Fibroblast of lung (primary cell): ENCODE data around the gene PIWIL4. TPM values are rescaled to one million over a fixed set of nuclear protein-coding genes. Genes with fewer than 3 reads are reported as not detected.

Experiments
- DNase-seq, 2 donors: peaks; one replicate each; pipeline versions ENCODE4 v3.0.0 to v3.0.0-alpha.2; 2010; ENCODE audit warnings: low read depth in 2 of 2
- H2AFZ ChIP-seq: 2 replicates; pipeline ENCODE4 v1.5.1; 2012; ENCODE audit warnings: low read length, control low read depth, inconsistent platforms
- H3K27ac ChIP-seq: 2 replicates; pipeline ENCODE4 v1.5.1; 2011; ENCODE audit warnings: low read length, control low read depth; ENCODE audit not compliant: insufficient read depth
- H3K27me3 ChIP-seq: 2 replicates; pipeline ENCODE4 v1.5.1; 2011; ENCODE audit warnings: mild to moderate bottlenecking, low read length; ENCODE audit not compliant: control insufficient read depth, insufficient read depth
- H3K36me3 ChIP-seq: 2 replicates; pipeline ENCODE4 v1.5.1; 2011; ENCODE audit warnings: low read length; ENCODE audit not compliant: control insufficient read depth, insufficient read depth
- H3K4me1 ChIP-seq: 2 replicates; pipeline ENCODE4 v1.5.1; 2011; ENCODE audit warnings: low read length; ENCODE audit not compliant: control insufficient read depth, insufficient read depth; ENCODE audit errors: extremely low read depth
- H3K4me2 ChIP-seq: 2 replicates; pipeline ENCODE4 v1.5.1; 2011; ENCODE audit warnings: low read length, control low read depth; ENCODE audit not compliant: insufficient read depth; ENCODE audit errors: extremely low read depth
- H3K4me3 ChIP-seq, 4 experiments: fragments of 200-600 bp in 1 of 4; sonication (generic) in 1 of 4; replicated peaks in 1 of 4; 2 replicates each; pipeline ENCODE4 v1.5.1; 2011 to 2016; ENCODE audit warnings: low read length in 4 of 4, low read depth in 3 of 4, mild to moderate bottlenecking in 3 of 4, control low read depth in 2 of 4, inconsistent platforms in 1 of 4, mixed read lengths in 1 of 4; ENCODE audit not compliant: insufficient read depth in 1 of 4; ENCODE audit errors: control extremely low read depth in 1 of 4
- H3K79me2 ChIP-seq: 2 replicates; pipeline ENCODE4 v1.5.1; 2012; ENCODE audit warnings: mild to moderate bottlenecking, low read length, inconsistent platforms; ENCODE audit not compliant: control insufficient read depth, insufficient read depth
- H3K9ac ChIP-seq: 2 replicates; pipeline ENCODE4 v1.5.1; 2011; ENCODE audit warnings: mild to moderate bottlenecking, low read length, control low read depth; ENCODE audit not compliant: insufficient read depth
- H3K9me3 ChIP-seq: 2 replicates; pipeline ENCODE4 v1.5.1; 2012; ENCODE audit warnings: low read depth, low read length; ENCODE audit not compliant: control insufficient read depth, insufficient read depth
- H4K20me1 ChIP-seq: 2 replicates; pipeline ENCODE4 v1.5.1; 2011; ENCODE audit warnings: low read length; ENCODE audit not compliant: control insufficient read depth, insufficient read depth; ENCODE audit errors: extremely low read depth
- CTCF ChIP-seq, 2 donors: IDR thresholded peaks in 1 of 2; conservative IDR thresholded peaks in 1 of 2; 1 replicate in 1 of 2; 2 replicates in 1 of 2; pipeline ENCODE4 v1.5.1; 2011 to 2012; ENCODE audit warnings: low read length in 2 of 2, control low read depth in 1 of 2, inconsistent platforms in 1 of 2, low read depth in 1 of 2, mild to moderate bottlenecking in 1 of 2
- EZH2 ChIP-seq: IDR thresholded peaks from 2 replicates; pipeline ENCODE4 v1.5.1; 2012; ENCODE audit warnings: low read length, control low read depth, mild to moderate bottlenecking; ENCODE audit errors: missing control alignments
- polyA plus RNA-seq, 2 donors: library from polyadenylated mRNA; depleted of rRNA in 1 of 2; stranded (reverse) in 1 of 2; unstranded in 1 of 2; fragments of >200 nt; gene quantifications; 2 replicates each; pipeline ENCODE4 v1.2.1, GENCODE V29; 2011 to 2012; ENCODE audit warnings: missing spikeins in 1 of 2
- total RNA-seq: library from RNA; depleted of rRNA; stranded (reverse); fragments of >200 nt; gene quantifications from 2 replicates; pipeline ENCODE4 v1.2.1, GENCODE V29; 2014

PIWIL4 gene
- total and polyA plus RNA-seq, 2 donors (not counting 1 experiment from before 2014, with no cell fraction given): 1.2 to 3.3 TPM

GRCh38 chr11:94635072-94635471 is 67.9 kb downstream of the PIWIL4 start:
- TF ChIP-seq CTCF (conservative IDR thresholded peaks at IDR 0.05 in 1 of 2, IDR thresholded peaks at IDR 0.05 in 1 of 2; ENCODE audit: low read depth in 1 of 2, low read length in 2 of 2) (no peak), EZH2 (no peak)
- Histone ChIP-seq H3K27ac (no peak overlapping the region), H3K27me3 (no peaks in the 10 kb centered on the region), H3K79me2 (no peaks in the 10 kb centered on the region), H4K20me1 (no peaks in the 10 kb centered on the region), H3K4me3 (no peak overlapping the region), H3K9me3 (no peaks in the 10 kb centered on the region), H3K4me2 (no peak overlapping the region), H3K9ac (no peak overlapping the region), H3K36me3 (no peaks in the 10 kb centered on the region), H3K4me1 (peaks cover 3% of the 10 kb centered on the region), H2AFZ (no peak overlapping the region)
- DNase-seq: no peak

GRCh38 chr11:94636388-94636949 is 69.3 kb downstream of the PIWIL4 start:
- Histone ChIP-seq H3K27me3 (no peaks in the 10 kb centered on the region), H3K79me2 (no peaks in the 10 kb centered on the region), H2AFZ (no peak overlapping the region), H3K27ac (no peak overlapping the region), H4K20me1 (no peaks in the 10 kb centered on the region), H3K9ac (no peak overlapping the region), H3K9me3 (no peaks in the 10 kb centered on the region), H3K4me3 (no peak overlapping the region), H3K4me2 (no peak overlapping the region), H3K4me1 (peaks cover 3% of the 10 kb centered on the region), H3K36me3 (no peaks in the 10 kb centered on the region)
- TF ChIP-seq CTCF (conservative IDR thresholded peaks at IDR 0.05 in 1 of 2, IDR thresholded peaks at IDR 0.05 in 1 of 2; ENCODE audit: low read depth in 1 of 2, low read length in 2 of 2) (no peak), EZH2 (no peak)
- no peak for DNase-seq

GRCh38 chr11:94638301-94638901 is 71.2 kb downstream of the PIWIL4 start:
- Histone ChIP-seq H3K27me3 (no peaks in the 10 kb centered on the region), H3K79me2 (no peaks in the 10 kb centered on the region), H2AFZ (peak overlapping the region; percentile 80), H3K4me1 (peaks cover 3% of the 10 kb centered on the region), H4K20me1 (no peaks in the 10 kb centered on the region), H3K9ac (no peak overlapping the region), H3K36me3 (no peaks in the 10 kb centered on the region), H3K27ac (peak overlapping the region; percentile 13), H3K4me3 (no peak overlapping the region), H3K9me3 (no peaks in the 10 kb centered on the region), H3K4me2 (peak overlapping the region; percentile 83)
- DNase-seq: peak in 1 of 2 donors; percentile 20
- TF ChIP-seq EZH2 (no peak), CTCF (conservative IDR thresholded peaks at IDR 0.05 in 1 of 2, IDR thresholded peaks at IDR 0.05 in 1 of 2; ENCODE audit: low read depth in 1 of 2, low read length in 2 of 2) (no peak)
